HepG2 (cell line): Measurements from ENCODE around the gene PRKCZ. TPM values are rescaled to one million over a fixed set of nuclear protein-coding genes. Genes with fewer than 3 reads are reported as not detected.

Experiments
- DMAP1 ChIP-seq: IDR thresholded peaks from 2 replicates; pipeline ENCODE4 v1.6.1; 2016
- DNMT3B ChIP-seq: conservative IDR thresholded peaks from 2 replicates; pipeline ENCODE4 v1.6.1; 2016; ENCODE audit warnings: missing biosample characterization, control low read depth
- HINFP ChIP-seq: sonication (generic); formaldehyde crosslinking; IDR thresholded peaks from 2 replicates; pipeline ENCODE4 v1.4.0; 2020; ENCODE audit warnings: low read depth, mild to moderate bottlenecking, missing genetic modification reagents
- MAF1 ChIP-seq: sonication (generic); formaldehyde crosslinking; IDR thresholded peaks from 2 replicates; pipeline ENCODE4 v1.5.0; 2020; ENCODE audit warnings: missing genetic modification reagents, borderline replicate concordance
- NFKBIZ ChIP-seq: IDR thresholded peaks from 2 replicates; pipeline ENCODE4 v1.6.1; 2018; ENCODE audit warnings: missing genetic modification reagents, missing compliant biosample characterization
- NRL ChIP-seq: sonication (generic); formaldehyde crosslinking; IDR thresholded peaks from 2 replicates; pipeline ENCODE4 v1.5.0; 2020; ENCODE audit warnings: missing genetic modification reagents, mild to moderate bottlenecking, moderate library complexity, borderline replicate concordance
- RARG ChIP-seq: sonication (generic); formaldehyde crosslinking; IDR thresholded peaks from 2 replicates; pipeline ENCODE4 v1.4.0; 2020; ENCODE audit warnings: low read depth, mild to moderate bottlenecking, missing genetic modification reagents
- SMC3 ChIP-seq: IDR thresholded peaks from 2 replicates; pipeline ENCODE4 v1.6.1; 2011; ENCODE audit warnings: low read length, improper control_type of control experiment
- ZNF569 ChIP-seq: sonication (generic); formaldehyde crosslinking; IDR thresholded peaks from 2 replicates; pipeline ENCODE4 v1.5.0; 2020; ENCODE audit warnings: mild to moderate bottlenecking, missing genetic modification reagents, moderate library complexity, borderline replicate concordance
- ZNF574 ChIP-seq: sonication (generic); formaldehyde crosslinking; IDR thresholded peaks from 2 replicates; pipeline ENCODE4 v1.4.0; 2020; ENCODE audit warnings: missing genetic modification reagents
- ZNF609 ChIP-seq: sonication (generic); formaldehyde crosslinking; IDR thresholded peaks from 2 replicates; pipeline ENCODE4 v1.4.0; 2020; ENCODE audit warnings: mild to moderate bottlenecking, missing genetic modification reagents, borderline replicate concordance
- ZNF7 ChIP-seq: IDR thresholded peaks from 2 replicates; pipeline ENCODE4 v1.6.1; 2016; ENCODE audit warnings: missing biosample characterization, missing genetic modification reagents
- ZNF709 ChIP-seq: sonication (generic); formaldehyde crosslinking; IDR thresholded peaks from 2 replicates; pipeline ENCODE4 v1.5.0; 2020; ENCODE audit warnings: mild to moderate bottlenecking, missing genetic modification reagents
- ZNF782 ChIP-seq: sonication (generic); formaldehyde crosslinking; IDR thresholded peaks from 2 replicates; pipeline ENCODE4 v1.4.0; 2020; ENCODE audit warnings: missing genetic modification reagents, mild to moderate bottlenecking, borderline replicate concordance
- polyA plus RNA-seq, 8 experiments: library from polyadenylated mRNA; depleted of rRNA in 3 of 8; stranded (reverse) in 7 of 8; unstranded in 1 of 8; fragments of >200 nt; fragmentation: Illumina TruSeq in 4 of 8; extraction: Trizol in 4 of 8; gene quantifications; 2 replicates each; pipeline versions ENCODE4 v1.2.1 to v1.2.3, GENCODE V29; 2011 to 2016; ENCODE audit warnings: low read depth in 4 of 8, missing spikeins in 1 of 8, mixed read lengths in 1 of 8; ENCODE audit not compliant: insufficient read depth in 1 of 8
- total RNA-seq, 5 experiments: library from RNA; depleted of rRNA; stranded (reverse); fragments of >200 nt; fragmentation: Illumina TruSeq; extraction: Trizol; gene quantifications; 2 replicates each; pipeline ENCODE4 v1.2.3, GENCODE V29; 2016; ENCODE audit warnings: low read depth in 1 of 5
- TF ChIP-seq, protein P1 (sequence below): sonication (generic); formaldehyde crosslinking; IDR thresholded peaks from 2 replicates; pipeline ENCODE4 v1.4.0; 2020; ENCODE audit warnings: missing genetic modification reagents, borderline replicate concordance

The PRKCZ gene
- total and polyA plus RNA-seq, 2 of the 13 experiments (the other 11 are each of a cell fraction or from before 2014, with no cell fraction given), result 34.7 to 85.2 TPM

- TF ChIP-seq, protein P1, sequence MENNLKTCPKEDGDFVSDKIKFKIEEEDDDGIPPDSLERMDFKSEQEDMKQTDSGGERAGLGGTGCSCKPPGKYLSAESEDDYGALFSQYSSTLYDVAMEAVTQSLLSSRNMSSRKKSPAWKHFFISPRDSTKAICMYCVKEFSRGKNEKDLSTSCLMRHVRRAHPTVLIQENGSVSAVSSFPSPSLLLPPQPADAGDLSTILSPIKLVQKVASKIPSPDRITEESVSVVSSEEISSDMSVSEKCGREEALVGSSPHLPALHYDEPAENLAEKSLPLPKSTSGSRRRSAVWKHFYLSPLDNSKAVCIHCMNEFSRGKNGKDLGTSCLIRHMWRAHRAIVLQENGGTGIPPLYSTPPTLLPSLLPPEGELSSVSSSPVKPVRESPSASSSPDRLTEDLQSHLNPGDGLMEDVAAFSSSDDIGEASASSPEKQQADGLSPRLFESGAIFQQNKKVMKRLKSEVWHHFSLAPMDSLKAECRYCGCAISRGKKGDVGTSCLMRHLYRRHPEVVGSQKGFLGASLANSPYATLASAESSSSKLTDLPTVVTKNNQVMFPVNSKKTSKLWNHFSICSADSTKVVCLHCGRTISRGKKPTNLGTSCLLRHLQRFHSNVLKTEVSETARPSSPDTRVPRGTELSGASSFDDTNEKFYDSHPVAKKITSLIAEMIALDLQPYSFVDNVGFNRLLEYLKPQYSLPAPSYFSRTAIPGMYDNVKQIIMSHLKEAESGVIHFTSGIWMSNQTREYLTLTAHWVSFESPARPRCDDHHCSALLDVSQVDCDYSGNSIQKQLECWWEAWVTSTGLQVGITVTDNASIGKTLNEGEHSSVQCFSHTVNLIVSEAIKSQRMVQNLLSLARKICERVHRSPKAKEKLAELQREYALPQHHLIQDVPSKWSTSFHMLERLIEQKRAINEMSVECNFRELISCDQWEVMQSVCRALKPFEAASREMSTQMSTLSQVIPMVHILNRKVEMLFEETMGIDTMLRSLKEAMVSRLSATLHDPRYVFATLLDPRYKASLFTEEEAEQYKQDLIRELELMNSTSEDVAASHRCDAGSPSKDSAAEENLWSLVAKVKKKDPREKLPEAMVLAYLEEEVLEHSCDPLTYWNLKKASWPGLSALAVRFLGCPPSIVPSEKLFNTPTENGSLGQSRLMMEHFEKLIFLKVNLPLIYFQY (CRISPR knock-in tag), result no peak
- TF ChIP-seq SMC3, result peak; percentile 21; the same call in 1 of the 2 replicates
- no peak for TF ChIP-seq RARG (CRISPR knock-in tag)
- peak; percentile 40; the same call in 1 of the 2 replicates for TF ChIP-seq DMAP1
- TF ChIP-seq DNMT3B, result peak; percentile 90
- peak; percentile 65; the same call in 1 of the 2 replicates for TF ChIP-seq NFKBIZ (CRISPR knock-in tag)
- TF ChIP-seq ZNF574, result peak; percentile 36; the same call in 1 of the 2 replicates
- no peak for TF ChIP-seq MAF1
- 0 out of 2 replicates have a peak, but pooled peaks have one; percentile 21 for TF ChIP-seq ZNF569
- TF ChIP-seq ZNF782 (CRISPR knock-in tag), result peak; percentile 87; the same call in 1 of the 2 replicates
- no peak for TF ChIP-seq NRL
- TF ChIP-seq ZNF609 (CRISPR knock-in tag), result peak; percentile 82
- TF ChIP-seq HINFP, result no peak; the same call in 1 of the 2 replicates
- no peak for TF ChIP-seq ZNF709 (CRISPR knock-in tag)
- no peak for TF ChIP-seq ZNF7 (CRISPR knock-in tag)
These were observed 182.2 kb downstream of the PRKCZ start (continued) for GRCh38 chr1:2232255-2232915.
